Gastrocnemius medialis (tissue), 4 donors: ENCODE measurements around the gene TMEM164.

ENCODE experiments used
- CTCF ChIP-seq, 5 experiments: fragments of 450-650 bp in 3 of 5; fragments of 200-600 bp in 2 of 5; sonication (generic) in 2 of 5; IDR thresholded peaks in 4 of 5; conservative IDR thresholded peaks in 1 of 5; 1 replicate in 4 of 5; 2 replicates in 1 of 5; pipeline ENCODE4 v1.5.1; 2016 to 2019; ENCODE audit warnings: antibody characterized with exemption in 5 of 5, mild to moderate bottlenecking in 3 of 5, moderate library complexity in 3 of 5
- POLR2A ChIP-seq, 2 donors: fragments of 450-650 bp; IDR thresholded peaks; one replicate each; pipeline ENCODE4 v1.6.1; 2017; ENCODE audit warnings: antibody characterized with exemption in 2 of 2, mild to moderate bottlenecking in 2 of 2, moderate library complexity in 2 of 2

GRCh38 chrX:110208092-110208491 is 205.2 kb downstream of the TMEM164 start:
- no peak for TF ChIP-seq CTCF (IDR thresholded peaks at IDR 0.05 in 4 of 5, conservative IDR thresholded peaks at IDR 0.05 in 1 of 5)
- no peak for TF ChIP-seq POLR2A (IDR thresholded peaks at IDR 0.05)
